22Rv1 (cell line): ENCODE measurements around the gene GTF3C2.

Experiments
- ZFX ChIP-seq: fragments of 450-650 bp; IDR thresholded peaks from 2 replicates; pipeline ENCODE4 v1.6.1; 2017; ENCODE audit warnings: antibody characterized with exemption, borderline replicate concordance
- TF ChIP-seq, protein P1 (sequence below): fragments of 450-650 bp; IDR thresholded peaks from 2 replicates; pipeline ENCODE4 v1.5.1; 2017; ENCODE audit warnings: mild to moderate bottlenecking

DNA sequence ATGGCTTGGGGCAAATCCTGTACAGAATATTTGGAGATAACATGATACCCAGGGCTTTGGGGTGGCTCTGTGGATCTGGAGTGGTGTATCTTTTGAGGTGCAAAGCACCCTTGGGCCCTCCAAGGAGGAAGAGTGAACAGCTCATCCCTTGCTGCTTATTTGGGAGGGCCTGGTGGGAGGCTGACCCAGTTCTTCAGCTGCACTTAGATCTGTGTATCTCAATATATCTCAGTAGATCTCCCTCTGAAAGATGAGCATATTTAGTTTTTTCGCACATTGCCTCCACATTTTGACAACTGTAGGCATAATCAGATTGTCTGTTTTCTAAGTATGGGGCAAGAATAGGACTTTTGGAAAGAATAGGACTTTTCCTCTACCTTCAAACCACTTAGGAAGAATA is 71.6 kb downstream of the GTF3C2 start:
- TF ChIP-seq, protein P1, sequence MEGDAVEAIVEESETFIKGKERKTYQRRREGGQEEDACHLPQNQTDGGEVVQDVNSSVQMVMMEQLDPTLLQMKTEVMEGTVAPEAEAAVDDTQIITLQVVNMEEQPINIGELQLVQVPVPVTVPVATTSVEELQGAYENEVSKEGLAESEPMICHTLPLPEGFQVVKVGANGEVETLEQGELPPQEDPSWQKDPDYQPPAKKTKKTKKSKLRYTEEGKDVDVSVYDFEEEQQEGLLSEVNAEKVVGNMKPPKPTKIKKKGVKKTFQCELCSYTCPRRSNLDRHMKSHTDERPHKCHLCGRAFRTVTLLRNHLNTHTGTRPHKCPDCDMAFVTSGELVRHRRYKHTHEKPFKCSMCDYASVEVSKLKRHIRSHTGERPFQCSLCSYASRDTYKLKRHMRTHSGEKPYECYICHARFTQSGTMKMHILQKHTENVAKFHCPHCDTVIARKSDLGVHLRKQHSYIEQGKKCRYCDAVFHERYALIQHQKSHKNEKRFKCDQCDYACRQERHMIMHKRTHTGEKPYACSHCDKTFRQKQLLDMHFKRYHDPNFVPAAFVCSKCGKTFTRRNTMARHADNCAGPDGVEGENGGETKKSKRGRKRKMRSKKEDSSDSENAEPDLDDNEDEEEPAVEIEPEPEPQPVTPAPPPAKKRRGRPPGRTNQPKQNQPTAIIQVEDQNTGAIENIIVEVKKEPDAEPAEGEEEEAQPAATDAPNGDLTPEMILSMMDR: no peak
- TF ChIP-seq ZFX: no peak
